ENCODE measurements around the gene FGGY. TPM values are rescaled to one million over a fixed set of nuclear protein-coding genes. Genes with fewer than 3 reads are reported as not detected.

FGGY gene
- total RNA-seq, 1 experiment from 2014 or later: 14.6 TPM

GRCh38 chr1:59482986-59483385, 186.1 kb downstream of the FGGY start:
- Histone ChIP-seq H3K79me2 (ENCODE audit: insufficient read depth, low read length) (no peaks in the 10 kb centered on the region), H4K5ac (ENCODE audit: insufficient read length, low read depth, low read length) (no peak overlapping the region), H4K91ac (ENCODE audit: insufficient read length, low read depth, low read length) (no peak overlapping the region), H3K56ac (ENCODE audit: insufficient read length, low read depth, low read length) (no peak overlapping the region), H2BK20ac (ENCODE audit: low read depth, low read length, poor library complexity, severe bottlenecking) (no peak overlapping the region), H3K23ac (ENCODE audit: insufficient read length, low read depth, low read length) (no peak overlapping the region), H3K4ac (ENCODE audit: low read depth, low read length) (no peak overlapping the region), H3K18ac (ENCODE audit: insufficient read length, low read depth, low read length) (no peak overlapping the region), H2BK5ac (ENCODE audit: insufficient read length, low read length) (no peak overlapping the region), H4K20me1 (ENCODE audit: control insufficient read depth, insufficient read depth, insufficient read length) (no peaks in the 10 kb centered on the region), H3K9me3 (ENCODE audit: control insufficient read depth, low read depth, low read length) (no peaks in the 10 kb centered on the region), H3K4me2 (ENCODE audit: insufficient read depth, insufficient read length, low read length) (no peak overlapping the region), H3K27me3 (ENCODE audit: insufficient read depth, low read length) (no peaks in the 10 kb centered on the region), H3K14ac (ENCODE audit: insufficient read depth, low read length) (no peak overlapping the region), H2AFZ (ENCODE audit: low read length) (no peak overlapping the region), H2BK12ac (ENCODE audit: insufficient read length, low read depth, low read length) (no peak overlapping the region), H3K23me2 (ENCODE audit: insufficient read length, low read depth, low read length, poor library complexity, severe bottlenecking) (no peaks in the 10 kb centered on the region), H3K4me1 (ENCODE audit: insufficient read depth, low read length) (no peaks in the 10 kb centered on the region), H3K27ac (ENCODE audit: insufficient read length, low read depth, low read length) (no peak overlapping the region), H3T11ph (ENCODE audit: low read length) (no peak overlapping the region), H2BK15ac (ENCODE audit: low read depth, low read length) (no peak overlapping the region), H4K8ac (replicated peaks; ENCODE audit: insufficient read length, low read depth, low read length) (no peak overlapping the region), H2AK5ac (ENCODE audit: insufficient read length, low read length) (no peak overlapping the region), H3K9ac (ENCODE audit: extremely low read depth, insufficient read length, low read length) (no peak overlapping the region), H2BK120ac (ENCODE audit: low read depth, low read length, poor library complexity, severe bottlenecking) (no peak overlapping the region), H3K79me1 (ENCODE audit: insufficient read depth, low read depth, low read length, poor library complexity, severe bottlenecking) (no peaks in the 10 kb centered on the region)
- no peak for TF ChIP-seq CTCF (conservative IDR thresholded peaks at IDR 0.05)
- no peaks in the 10 kb centered on the region for H3K9me3 Mint-ChIP-seq
- DNase-seq: no peak
- H3K27me3 Mint-ChIP-seq (ENCODE audit: low read depth): no peaks in the 10 kb centered on the region
- H3K4me1 Mint-ChIP-seq: peaks cover 2 to 3% of the 10 kb centered on the region in 2 experiments; a peak in 2 of 4 replicates
- no peak overlapping the region for H3K4me3 Mint-ChIP-seq
- no peaks in the 10 kb centered on the region for H3K36me3 Mint-ChIP-seq (ENCODE audit: insufficient read depth in 1 of 3, low read depth in 3 of 3)
- H3K27ac Mint-ChIP-seq: no peak overlapping the region
- WGBS (ENCODE audit: extremely low coverage, insufficient read length, low lambda C conversion rate): no CpG with 5 or more reads among the region's 1 CpG
